Testis (tissue), 2 donors: Measurements from ENCODE around the gene ARHGAP35.

ENCODE experiments used
- POLR2A ChIP-seq: fragments of 450-650 bp; IDR thresholded peaks from one replicate; pipeline ENCODE4 v1.6.1; 2017; ENCODE audit warnings: antibody characterized with exemption, mild to moderate bottlenecking, moderate library complexity
- TF ChIP-seq, protein P1 (sequence below), 3 experiments: fragments of 450-650 bp in 2 of 3; fragments of 200-600 bp in 1 of 3; sonication (generic) in 1 of 3; IDR thresholded peaks; one replicate each; pipeline ENCODE4 v1.5.1; 2016 to 2019; ENCODE audit warnings: antibody characterized with exemption in 3 of 3, mild to moderate bottlenecking in 2 of 3, moderate library complexity in 1 of 3

DNA sequence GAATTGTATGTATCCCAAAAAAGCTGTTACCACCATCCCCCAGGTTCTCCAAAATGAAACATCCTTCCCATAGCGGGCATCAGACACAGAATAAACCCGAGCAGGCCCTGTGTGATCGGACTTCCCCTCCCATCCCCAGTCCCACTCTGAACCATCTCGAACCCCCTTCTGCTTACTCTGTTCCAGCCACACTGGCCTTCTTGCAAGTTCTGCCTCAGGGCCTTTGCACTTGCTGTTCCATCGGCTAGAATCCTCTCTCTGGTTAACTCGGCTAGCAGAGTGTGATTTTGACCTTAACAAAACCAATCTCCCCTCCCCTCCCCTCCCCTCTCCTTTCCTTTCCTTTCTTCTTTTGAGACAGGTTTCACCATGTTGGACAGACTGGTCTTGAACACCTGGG lies 25.8 kb upstream of the ARHGAP35 start:
- TF ChIP-seq, protein P1, sequence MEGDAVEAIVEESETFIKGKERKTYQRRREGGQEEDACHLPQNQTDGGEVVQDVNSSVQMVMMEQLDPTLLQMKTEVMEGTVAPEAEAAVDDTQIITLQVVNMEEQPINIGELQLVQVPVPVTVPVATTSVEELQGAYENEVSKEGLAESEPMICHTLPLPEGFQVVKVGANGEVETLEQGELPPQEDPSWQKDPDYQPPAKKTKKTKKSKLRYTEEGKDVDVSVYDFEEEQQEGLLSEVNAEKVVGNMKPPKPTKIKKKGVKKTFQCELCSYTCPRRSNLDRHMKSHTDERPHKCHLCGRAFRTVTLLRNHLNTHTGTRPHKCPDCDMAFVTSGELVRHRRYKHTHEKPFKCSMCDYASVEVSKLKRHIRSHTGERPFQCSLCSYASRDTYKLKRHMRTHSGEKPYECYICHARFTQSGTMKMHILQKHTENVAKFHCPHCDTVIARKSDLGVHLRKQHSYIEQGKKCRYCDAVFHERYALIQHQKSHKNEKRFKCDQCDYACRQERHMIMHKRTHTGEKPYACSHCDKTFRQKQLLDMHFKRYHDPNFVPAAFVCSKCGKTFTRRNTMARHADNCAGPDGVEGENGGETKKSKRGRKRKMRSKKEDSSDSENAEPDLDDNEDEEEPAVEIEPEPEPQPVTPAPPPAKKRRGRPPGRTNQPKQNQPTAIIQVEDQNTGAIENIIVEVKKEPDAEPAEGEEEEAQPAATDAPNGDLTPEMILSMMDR (IDR thresholded peaks at IDR 0.05) = no peak
- no peak for TF ChIP-seq POLR2A
